ENCODE data around the gene TSPAN18. TPM values are rescaled to one million over a fixed set of nuclear protein-coding genes. Genes with fewer than 3 reads are reported as not detected.

The TSPAN18 gene
- total and polyA plus RNA-seq, 2 experiments from 2014 or later: 6.0 to 10.6 TPM

- TF ChIP-seq ZNF462 (CRISPR knock-in tag; IDR thresholded peaks at IDR 0.05): no peak
- TF ChIP-seq JUNB (IDR thresholded peaks at IDR 0.05; ENCODE audit: unreplicated experiment): no peak
- no peak for TF ChIP-seq POLR2AphosphoS5 (IDR thresholded peaks at IDR 0.05; ENCODE audit: low read depth)
- TF ChIP-seq, protein P1, sequence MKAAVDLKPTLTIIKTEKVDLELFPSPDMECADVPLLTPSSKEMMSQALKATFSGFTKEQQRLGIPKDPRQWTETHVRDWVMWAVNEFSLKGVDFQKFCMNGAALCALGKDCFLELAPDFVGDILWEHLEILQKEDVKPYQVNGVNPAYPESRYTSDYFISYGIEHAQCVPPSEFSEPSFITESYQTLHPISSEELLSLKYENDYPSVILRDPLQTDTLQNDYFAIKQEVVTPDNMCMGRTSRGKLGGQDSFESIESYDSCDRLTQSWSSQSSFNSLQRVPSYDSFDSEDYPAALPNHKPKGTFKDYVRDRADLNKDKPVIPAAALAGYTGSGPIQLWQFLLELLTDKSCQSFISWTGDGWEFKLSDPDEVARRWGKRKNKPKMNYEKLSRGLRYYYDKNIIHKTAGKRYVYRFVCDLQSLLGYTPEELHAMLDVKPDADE (IDR thresholded peaks at IDR 0.05): no peak
- TF ChIP-seq EZH2phosphoT487 (IDR thresholded peaks at IDR 0.05; ENCODE audit: unreplicated experiment): no peak
- no peak for TF ChIP-seq ZNF331 (CRISPR knock-in tag; IDR thresholded peaks at IDR 0.05; ENCODE audit: low read depth)
These were observed 31.5 kb upstream of the TSPAN18 start (continued) for GRCh38 chr11:44695169-44695833.

GRCh38 chr11:44698252-44698912 lies 28.4 kb upstream of the TSPAN18 start:
- no peak overlapping the region for H3K4me3 ChIP-seq
- no peak overlapping the region for H3K27ac Mint-ChIP-seq
- no peaks in the 10 kb centered on the region for H4K20me1 ChIP-seq (replicated peaks; ENCODE audit: insufficient read depth)
- no peaks in the 10 kb centered on the region for H3F3A ChIP-seq (replicated peaks; ENCODE audit: low read depth)
- H3K27ac ChIP-seq (ENCODE audit: low read depth): no peak overlapping the region
- no peaks in the 10 kb centered on the region for H3K9me3 Mint-ChIP-seq
- H3K4me1 Mint-ChIP-seq: peaks cover 6% of the 10 kb centered on the region
- H3K4me1 ChIP-seq (ENCODE audit: insufficient read depth): no peaks in the 10 kb centered on the region
- H3K27me3 Mint-ChIP-seq (ENCODE audit: insufficient read depth, low read depth, poor library complexity): peaks cover 3% of the 10 kb centered on the region
- no peaks in the 10 kb centered on the region; the same call in 2 of the 3 replicates for H3K36me3 Mint-ChIP-seq (ENCODE audit: low read depth)
- no peak overlapping the region for H2AFZ ChIP-seq
- H3K36me3 ChIP-seq (ENCODE audit: insufficient read depth): no peaks in the 10 kb centered on the region
- H3K27me3 ChIP-seq (ENCODE audit: insufficient read depth): no peaks in the 10 kb centered on the region
- H3K79me2 ChIP-seq (replicated peaks; ENCODE audit: insufficient read depth): no peaks in the 10 kb centered on the region
- no peak overlapping the region for H3K4me3 Mint-ChIP-seq
- DNase-seq (ENCODE audit: low spot score) (no peak), ATAC-seq (no peak)
- no peak overlapping the region for H3K4me2 ChIP-seq
- H3K9me2 ChIP-seq (ENCODE audit: insufficient read depth): no peaks in the 10 kb centered on the region
- TF ChIP-seq REST (IDR thresholded peaks at IDR 0.05; ENCODE audit: unreplicated experiment): no peak
- TF ChIP-seq, protein P2, sequence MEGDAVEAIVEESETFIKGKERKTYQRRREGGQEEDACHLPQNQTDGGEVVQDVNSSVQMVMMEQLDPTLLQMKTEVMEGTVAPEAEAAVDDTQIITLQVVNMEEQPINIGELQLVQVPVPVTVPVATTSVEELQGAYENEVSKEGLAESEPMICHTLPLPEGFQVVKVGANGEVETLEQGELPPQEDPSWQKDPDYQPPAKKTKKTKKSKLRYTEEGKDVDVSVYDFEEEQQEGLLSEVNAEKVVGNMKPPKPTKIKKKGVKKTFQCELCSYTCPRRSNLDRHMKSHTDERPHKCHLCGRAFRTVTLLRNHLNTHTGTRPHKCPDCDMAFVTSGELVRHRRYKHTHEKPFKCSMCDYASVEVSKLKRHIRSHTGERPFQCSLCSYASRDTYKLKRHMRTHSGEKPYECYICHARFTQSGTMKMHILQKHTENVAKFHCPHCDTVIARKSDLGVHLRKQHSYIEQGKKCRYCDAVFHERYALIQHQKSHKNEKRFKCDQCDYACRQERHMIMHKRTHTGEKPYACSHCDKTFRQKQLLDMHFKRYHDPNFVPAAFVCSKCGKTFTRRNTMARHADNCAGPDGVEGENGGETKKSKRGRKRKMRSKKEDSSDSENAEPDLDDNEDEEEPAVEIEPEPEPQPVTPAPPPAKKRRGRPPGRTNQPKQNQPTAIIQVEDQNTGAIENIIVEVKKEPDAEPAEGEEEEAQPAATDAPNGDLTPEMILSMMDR (conservative IDR thresholded peaks at IDR 0.05; ENCODE audit: low read depth in 2 of 2): no peak
- no peak for TF ChIP-seq EZH2phosphoT487 (IDR thresholded peaks at IDR 0.05; ENCODE audit: unreplicated experiment)
- TF ChIP-seq STAT1 (IDR thresholded peaks at IDR 0.05; ENCODE audit: unreplicated experiment): no peak
- TF ChIP-seq CREB1 (CRISPR knock-in tag; IDR thresholded peaks at IDR 0.05; ENCODE audit: low read depth): no peak
- no peak for TF ChIP-seq NANOG (IDR thresholded peaks at IDR 0.05; ENCODE audit: borderline replicate concordance)
- TF ChIP-seq JUNB (IDR thresholded peaks at IDR 0.05; ENCODE audit: unreplicated experiment): no peak
- no peak for TF ChIP-seq ZNF331 (CRISPR knock-in tag; IDR thresholded peaks at IDR 0.05; ENCODE audit: low read depth)

Data from GM23338 (cell line).